ENCODE data around the gene ATP12A.
A peak's percentile ranks its signal among the peaks of the same experiment; 100 is the strongest.
"Not testable (repeated sequence)": the region's sequence is repeated elsewhere in the genome, so short reads cannot be mapped to it uniquely, and the experiment has no call there.

ATP12A gene

DNA sequence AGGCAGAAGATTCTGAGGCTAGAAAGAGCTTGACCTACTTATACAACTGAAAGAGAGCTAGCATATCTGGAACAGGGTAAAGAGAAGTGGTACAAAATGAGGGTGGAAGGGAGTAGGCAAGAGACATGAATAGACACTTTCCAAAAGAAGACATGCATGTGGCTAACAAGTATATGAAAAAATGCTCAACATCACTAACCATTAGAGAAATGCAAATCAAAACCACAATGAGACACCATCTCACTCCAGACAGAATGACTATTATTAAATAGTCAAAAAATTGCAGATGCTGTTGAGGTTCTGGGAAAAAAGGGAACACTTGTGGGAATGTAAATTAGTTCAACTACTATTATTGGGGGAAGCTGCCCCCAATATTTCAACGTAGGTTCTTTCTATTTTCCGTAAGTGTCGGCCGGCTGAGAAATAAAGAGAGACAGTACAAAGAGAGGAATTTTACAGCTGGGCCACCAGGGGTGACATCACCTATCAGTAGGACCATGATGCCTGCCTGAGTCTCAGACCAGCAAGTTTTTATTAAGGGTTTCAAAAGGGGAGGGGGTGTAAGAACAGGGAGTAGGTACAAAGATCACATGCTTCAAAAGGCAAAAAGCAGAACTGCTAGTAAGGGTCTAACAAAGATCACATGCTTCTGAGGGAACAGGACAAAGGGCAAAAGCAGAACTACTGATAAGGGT lies 50.8 kb downstream of the ATP12A start:
- DNase-seq: not testable (repeated sequence)

DNA sequence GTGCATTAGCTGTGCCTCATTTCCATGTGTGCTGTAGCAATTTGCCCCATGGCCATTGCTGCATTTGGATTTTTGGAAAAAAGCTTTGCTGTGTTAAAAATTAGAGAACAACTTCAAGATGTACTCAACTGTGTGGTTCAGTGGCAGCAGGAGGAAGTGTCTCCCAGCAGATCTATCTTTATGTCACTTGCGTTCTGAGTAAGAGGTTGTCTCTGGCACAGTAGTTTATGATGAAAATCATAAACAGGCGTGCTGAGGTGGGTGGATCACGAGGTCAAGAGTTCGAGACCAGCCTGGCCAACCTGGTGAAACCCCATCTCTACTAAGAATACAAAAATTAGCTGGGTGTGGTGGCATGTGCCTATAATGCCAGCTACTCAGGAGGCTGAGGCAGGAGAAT lies 54.7 kb downstream of the ATP12A start:
- DNase-seq: no peak

DNA sequence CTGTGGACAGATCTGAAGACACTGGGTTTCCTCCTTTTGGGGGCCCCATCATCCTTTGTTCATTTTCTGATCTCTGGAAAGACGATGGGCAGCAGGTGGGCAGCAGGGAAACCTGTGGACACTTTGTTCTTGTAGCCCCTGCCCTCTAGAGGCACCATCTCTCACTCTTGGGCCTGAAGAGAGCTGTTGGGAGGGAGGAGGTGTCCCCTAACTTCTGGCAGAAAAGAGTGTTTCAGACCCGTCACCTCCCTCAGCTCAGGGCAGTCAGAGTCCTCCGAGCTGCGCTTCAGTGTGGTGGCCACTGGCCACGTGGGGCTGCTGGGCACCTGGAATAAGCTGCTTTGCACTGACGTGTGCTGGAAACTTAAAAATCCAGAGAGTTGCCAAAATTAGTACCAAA lies 56.8 kb downstream of the ATP12A start:
- no peak for DNase-seq

- no peak for DNase-seq
These were observed 58.2 kb downstream of the ATP12A start for GRCh38 chr13:24738366-24738847.

GRCh38 chr13:24740014-24740890 lies 60.0 kb downstream of the ATP12A start:
- DNase-seq: no peak

GRCh38 chr13:24741016-24741662 lies 60.9 kb downstream of the ATP12A start:
- no peak for DNase-seq

DNA sequence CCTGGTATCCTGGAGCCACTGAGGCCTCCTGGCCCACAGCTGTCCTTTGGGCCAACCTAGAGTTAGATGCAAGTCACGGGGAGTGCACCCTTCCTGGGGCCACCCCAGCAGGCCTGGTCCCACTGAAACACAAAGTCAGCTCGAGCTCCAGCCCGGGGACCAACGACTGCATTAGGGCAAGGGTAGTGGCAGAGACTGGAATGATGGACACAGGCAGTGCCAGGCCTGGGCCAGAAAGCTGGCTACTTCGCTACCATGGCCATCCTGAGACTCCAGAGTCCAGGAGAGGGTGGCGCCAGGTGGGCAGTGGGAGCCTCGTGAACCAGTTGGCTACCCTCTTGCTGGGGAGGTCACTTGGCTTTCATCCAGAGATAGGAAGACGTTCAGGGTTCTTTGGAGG lies 61.6 kb downstream of the ATP12A start:
- DNase-seq: no peak

DNA sequence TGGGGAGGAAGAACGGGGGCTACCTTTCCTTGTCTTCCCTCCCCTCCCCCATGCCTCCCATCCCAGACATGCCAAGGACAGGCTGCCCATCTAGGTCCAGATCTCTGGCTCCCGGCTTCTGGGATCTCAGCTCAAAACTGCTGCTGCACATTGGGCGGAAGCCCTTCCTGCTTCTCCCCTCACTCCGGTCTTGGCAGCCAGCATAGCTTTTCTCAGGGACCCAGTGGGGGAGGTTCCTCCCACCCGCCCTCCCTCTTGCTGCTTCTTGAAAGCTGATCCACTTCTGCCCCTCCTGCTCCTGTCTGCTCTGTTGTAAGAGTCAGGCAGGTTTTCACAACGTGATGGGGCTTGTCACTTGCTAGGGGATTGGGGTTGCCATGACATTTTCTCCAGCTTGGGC lies 62.1 kb downstream of the ATP12A start:
- no peak for DNase-seq

DNA sequence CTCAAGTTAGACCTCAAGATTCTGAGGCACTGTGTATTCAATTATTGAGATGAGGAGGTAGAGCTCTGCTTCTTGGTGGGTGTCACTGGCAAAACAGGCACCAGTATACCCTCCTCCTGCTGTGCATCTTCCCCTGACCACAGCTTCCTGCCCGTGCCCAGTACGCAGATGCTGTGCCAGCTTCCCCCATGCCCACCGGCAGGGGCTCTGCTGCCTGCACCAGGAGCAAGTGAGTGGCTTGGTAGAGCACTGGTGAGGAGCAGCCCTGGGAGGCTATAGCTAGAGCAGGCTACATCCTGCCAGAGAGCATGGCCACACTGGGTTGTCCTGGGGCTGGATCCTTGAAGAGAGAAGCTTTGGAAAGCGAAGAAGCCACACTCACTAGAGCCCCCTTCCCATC lies 62.8 kb downstream of the ATP12A start:
- no peak for DNase-seq

- DNase-seq: no peak
These were observed 64.0 kb downstream of the ATP12A start for GRCh38 chr13:24744247-24744646.

DNA sequence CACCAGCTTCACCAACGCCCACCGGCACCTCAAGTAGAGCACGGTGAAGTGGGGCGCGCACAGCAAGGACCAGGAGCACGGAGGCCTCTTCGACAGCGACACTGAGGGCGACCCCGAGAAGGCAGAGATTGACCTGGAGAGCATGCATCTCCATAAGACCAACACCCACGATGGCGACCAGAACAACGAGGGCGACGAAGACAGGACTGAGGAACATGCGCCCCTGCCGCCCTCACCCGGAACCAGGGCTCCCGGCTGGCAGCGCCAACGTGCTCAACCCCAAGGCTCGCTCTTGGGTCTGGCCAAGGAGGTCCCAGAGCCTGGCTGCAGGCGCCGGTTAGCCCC lies 65.3 kb downstream of the ATP12A start:
- no peak for DNase-seq

- peak; percentile 66 for DNase-seq
These were observed 65.8 kb downstream of the ATP12A start for GRCh38 chr13:24745861-24746617.

GRCh38 chr13:24746618-24747247 lies 66.5 kb downstream of the ATP12A start:
- DNase-seq: peak; percentile 70

- peak; percentile 67 for DNase-seq
These were observed 67.2 kb downstream of the ATP12A start for GRCh38 chr13:24747248-24748060.

DNA sequence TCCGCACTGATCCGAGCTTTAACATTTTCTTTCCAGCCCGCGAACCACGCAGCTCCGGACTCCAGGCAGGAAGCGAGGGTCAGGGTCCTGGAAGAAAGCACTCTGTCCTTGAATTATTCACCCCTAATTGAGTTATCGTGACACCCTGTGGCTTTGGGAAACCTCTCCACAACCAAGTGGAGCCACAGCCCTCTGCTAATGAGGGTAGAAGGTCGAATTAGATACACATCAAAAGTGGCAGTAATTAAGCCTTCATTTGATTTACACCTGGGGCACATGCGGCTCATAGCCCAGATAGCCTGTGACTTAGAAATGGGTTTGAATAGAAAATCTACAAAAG lies 67.8 kb downstream of the ATP12A start:
- no peak for DNase-seq

- DNase-seq: no peak
These were observed 79.0 kb downstream of the ATP12A start for GRCh38 chr13:24759197-24759596.

All from right kidney (tissue), 1 donor.